Neural progenitor cell (in vitro differentiated cells): ENCODE results near the gene SPSB2. TPM values are rescaled to one million over a fixed set of nuclear protein-coding genes. Genes with fewer than 3 reads are reported as not detected.

Source experiments
- DNase-seq: peaks from one replicate; pipeline ENCODE4 v3.0.0-alpha.2; 2016; ENCODE audit warnings: low spot score
- H2AFZ ChIP-seq: fragments of 200-600 bp; sonication (generic); replicated peaks from 2 replicates; pipeline ENCODE4 v1.6.1; 2016; ENCODE audit warnings: antibody characterized with exemption
- H3F3A ChIP-seq: fragments of 200-600 bp; sonication (generic); 2 replicates; pipeline ENCODE4 v1.6.1; 2016; ENCODE audit warnings: antibody characterized with exemption, low read depth
- H3K27ac ChIP-seq: fragments of 200-600 bp; sonication (generic); 2 replicates; pipeline ENCODE4 v1.5.1; 2016; ENCODE audit warnings: mild to moderate bottlenecking
- H3K27me3 ChIP-seq: fragments of 200-600 bp; sonication (generic); 2 replicates; pipeline ENCODE4 v1.6.1; 2016; ENCODE audit warnings: mild to moderate bottlenecking, moderate library complexity
- H3K36me3 ChIP-seq: fragments of 200-600 bp; sonication (generic); 2 replicates; pipeline ENCODE4 v1.5.1; 2016
- H3K4me1 ChIP-seq: fragments of 200-600 bp; sonication (generic); 2 replicates; pipeline ENCODE4 v1.6.1; 2016; ENCODE audit warnings: mixed run types
- H3K4me2 ChIP-seq: fragments of 200-600 bp; sonication (generic); 2 replicates; pipeline ENCODE4 v1.6.1; 2016
- H3K4me3 ChIP-seq: fragments of 200-600 bp; sonication (generic); 2 replicates; pipeline ENCODE4 v1.5.1; 2016
- H3K79me2 ChIP-seq: fragments of 200-600 bp; sonication (generic); 2 replicates; pipeline ENCODE4 v1.6.1; 2016; ENCODE audit warnings: low read depth
- H3K9ac ChIP-seq: fragments of 200-600 bp; sonication (generic); 2 replicates; pipeline ENCODE4 v1.6.1; 2016
- H3K9me3 ChIP-seq: fragments of 200-600 bp; sonication (generic); 2 replicates; pipeline ENCODE4 v1.5.1; 2016; ENCODE audit warnings: low read depth
- H4K20me1 ChIP-seq: fragments of 200-600 bp; sonication (generic); 2 replicates; pipeline ENCODE4 v1.6.1; 2016; ENCODE audit warnings: low read depth
- H3K27ac Mint-ChIP-seq: 3 replicates; pipeline ENCODE4 v1.8.0; 2021; ENCODE audit warnings: mixed read lengths
- H3K27me3 Mint-ChIP-seq: 2 replicates; pipeline ENCODE4 v1.8.0; 2022; ENCODE audit warnings: low read depth, mild to moderate bottlenecking, inconsistent platforms, moderate library complexity, mixed read lengths; ENCODE audit not compliant: insufficient read depth
- H3K36me3 Mint-ChIP-seq: 3 replicates; pipeline ENCODE4 v1.8.0; 2021; ENCODE audit warnings: mixed read lengths
- H3K4me1 Mint-ChIP-seq: 3 replicates; pipeline ENCODE4 v1.8.0; 2021; ENCODE audit warnings: mixed read lengths
- H3K4me3 Mint-ChIP-seq: 3 replicates; pipeline ENCODE4 v1.8.0; 2021; ENCODE audit warnings: mild to moderate bottlenecking, moderate library complexity, mixed read lengths
- H3K9me3 Mint-ChIP-seq: 3 replicates; pipeline ENCODE4 v1.8.0; 2020; ENCODE audit warnings: mixed read lengths
- CTCF ChIP-seq: fragments of 200-600 bp; sonication (generic); IDR thresholded peaks from 2 replicates; pipeline ENCODE4 v1.5.1; 2017; ENCODE audit warnings: antibody characterized with exemption, mild to moderate bottlenecking
- EZH2 ChIP-seq: fragments of 200-600 bp; sonication (generic); IDR thresholded peaks from 2 replicates; pipeline ENCODE4 v1.6.1; 2017; ENCODE audit warnings: antibody characterized with exemption, mild to moderate bottlenecking, moderate library complexity
- EZH2phosphoT487 ChIP-seq: fragments of 200-600 bp; sonication (generic); IDR thresholded peaks from 2 replicates; pipeline ENCODE4 v1.6.1; 2017; ENCODE audit warnings: antibody characterized with exemption
- total RNA-seq: library from RNA; depleted of rRNA; stranded (reverse); fragments of >200 nt; gene quantifications from 2 replicates; pipeline ENCODE4 v1.2.3, GENCODE V29; 2015; ENCODE audit warnings: low replicate concordance

The SPSB2 gene
- total RNA-seq, 1 donor from 2014 or later = 0.65 TPM

- Histone ChIP-seq H3K36me3 (peaks cover 4% of the 10 kb centered on the region), H3K27me3 (no peaks in the 10 kb centered on the region), H3K9ac (no peak overlapping the region), H3K4me2 (no peak overlapping the region), H3F3A (peaks cover 23% of the 10 kb centered on the region), H3K9me3 (no peaks in the 10 kb centered on the region), H4K20me1 (peaks cover 15% of the 10 kb centered on the region), H3K27ac (no peak overlapping the region), H3K4me3 (no peak overlapping the region), H3K4me1 (peaks cover 10% of the 10 kb centered on the region), H3K79me2 (peaks cover 35% of the 10 kb centered on the region), H2AFZ (no peak overlapping the region)
- Mint-ChIP-seq H3K9me3 (no peaks in the 10 kb centered on the region), H3K4me1 (peaks cover 19% of the 10 kb centered on the region), H3K27ac (no peak overlapping the region), H3K4me3 (no peak overlapping the region), H3K36me3 (peaks cover 27% of the 10 kb centered on the region), H3K27me3 (peaks cover 5% of the 10 kb centered on the region)
- no peak for TF ChIP-seq EZH2phosphoT487
- TF ChIP-seq CTCF = no peak
- no peak for TF ChIP-seq EZH2
- no peak for DNase-seq
Measured at GRCh38 chr12:6855322-6855721, 17.8 kb downstream of the SPSB2 start.

DNA sequence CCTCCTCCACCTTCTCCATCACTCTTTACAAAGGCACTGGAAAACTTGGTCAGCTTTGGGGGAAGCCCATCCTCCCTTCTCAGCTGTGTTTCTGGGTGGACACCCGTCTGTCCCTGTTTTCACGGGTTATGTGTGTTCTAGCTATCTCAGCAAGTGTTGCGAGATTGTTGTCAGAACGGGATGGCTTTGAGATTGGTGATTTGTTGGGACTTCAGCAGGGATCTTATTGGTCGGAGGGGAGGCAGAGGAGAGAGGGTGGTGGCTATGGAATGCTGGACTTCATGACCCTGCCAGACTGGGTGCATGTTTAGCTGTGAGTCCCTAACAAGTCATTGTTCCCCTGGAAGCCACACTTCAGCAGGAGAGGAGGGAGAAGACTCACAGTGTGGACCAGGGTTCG is 19.1 kb downstream of the SPSB2 start:
- H3K9ac ChIP-seq = no peak overlapping the region
- H3F3A ChIP-seq = peaks cover 25% of the 10 kb centered on the region
- H3K4me3 ChIP-seq = no peak overlapping the region
- no peak for TF ChIP-seq EZH2phosphoT487
- no peak for TF ChIP-seq EZH2
- no peak for TF ChIP-seq CTCF
- no peak overlapping the region for H3K4me2 ChIP-seq
- Mint-ChIP-seq H3K4me3 (peak overlapping the region; percentile 93), H3K36me3 (peaks cover 29% of the 10 kb centered on the region), H3K4me1 (peaks cover 32% of the 10 kb centered on the region), H3K27me3 (peaks cover 7% of the 10 kb centered on the region), H3K9me3 (no peaks in the 10 kb centered on the region), H3K27ac (peak overlapping the region; percentile 47)
- peaks cover 4% of the 10 kb centered on the region for H3K36me3 ChIP-seq
- no peak for DNase-seq
- no peaks in the 10 kb centered on the region for H3K9me3 ChIP-seq
- no peak overlapping the region for H3K27ac ChIP-seq
- H4K20me1 ChIP-seq = peaks cover 28% of the 10 kb centered on the region
- no peaks in the 10 kb centered on the region for H3K27me3 ChIP-seq
- H2AFZ ChIP-seq = no peak overlapping the region
- H3K4me1 ChIP-seq = peaks cover 19% of the 10 kb centered on the region
- H3K79me2 ChIP-seq = peaks cover 48% of the 10 kb centered on the region

DNA sequence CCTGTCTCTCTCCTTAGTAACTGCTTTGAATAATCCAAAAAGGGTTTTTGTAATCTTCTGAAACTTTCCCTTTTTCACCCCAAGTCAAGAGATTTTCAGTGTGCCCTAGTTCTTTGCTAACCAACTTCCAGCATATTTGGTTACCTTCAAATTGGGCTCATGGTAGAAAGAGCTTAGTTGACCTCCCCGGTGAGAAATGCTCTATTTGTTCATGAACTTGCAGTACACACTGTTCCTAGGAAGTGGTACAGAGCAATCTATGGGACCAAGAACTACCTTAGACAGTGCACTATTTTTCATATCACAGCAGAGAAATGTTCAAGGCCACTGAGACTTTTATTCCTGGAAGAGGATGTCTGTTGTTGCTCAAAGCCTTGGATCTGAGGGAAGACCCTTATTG is 19.5 kb downstream of the SPSB2 start:
- Histone ChIP-seq H3K9me3 (no peaks in the 10 kb centered on the region), H3K9ac (no peak overlapping the region), H3K79me2 (peaks cover 51% of the 10 kb centered on the region), H4K20me1 (peaks cover 32% of the 10 kb centered on the region), H3K27ac (no peak overlapping the region), H3K4me1 (peaks cover 19% of the 10 kb centered on the region), H2AFZ (no peak overlapping the region), H3K4me3 (peak overlapping the region; percentile 73), H3K27me3 (no peaks in the 10 kb centered on the region), H3F3A (peaks cover 28% of the 10 kb centered on the region), H3K36me3 (peaks cover 4% of the 10 kb centered on the region), H3K4me2 (peak overlapping the region; percentile 82)
- H3K27ac Mint-ChIP-seq = peak overlapping the region; percentile 8
- H3K27me3 Mint-ChIP-seq = peaks cover 7% of the 10 kb centered on the region
- peaks cover 33% of the 10 kb centered on the region for H3K4me1 Mint-ChIP-seq
- no peak for DNase-seq
- H3K36me3 Mint-ChIP-seq = peaks cover 31% of the 10 kb centered on the region
- no peak for TF ChIP-seq EZH2
- TF ChIP-seq CTCF = no peak
- no peak for TF ChIP-seq EZH2phosphoT487
- no peaks in the 10 kb centered on the region for H3K9me3 Mint-ChIP-seq
- peak overlapping the region; percentile 93 for H3K4me3 Mint-ChIP-seq
